ENCODE results near the gene LRRC58.
"Not testable (repeated sequence)": the region's sequence is repeated elsewhere in the genome, so short reads cannot be mapped to it uniquely, and the experiment has no call there.

LRRC58 gene

DNA sequence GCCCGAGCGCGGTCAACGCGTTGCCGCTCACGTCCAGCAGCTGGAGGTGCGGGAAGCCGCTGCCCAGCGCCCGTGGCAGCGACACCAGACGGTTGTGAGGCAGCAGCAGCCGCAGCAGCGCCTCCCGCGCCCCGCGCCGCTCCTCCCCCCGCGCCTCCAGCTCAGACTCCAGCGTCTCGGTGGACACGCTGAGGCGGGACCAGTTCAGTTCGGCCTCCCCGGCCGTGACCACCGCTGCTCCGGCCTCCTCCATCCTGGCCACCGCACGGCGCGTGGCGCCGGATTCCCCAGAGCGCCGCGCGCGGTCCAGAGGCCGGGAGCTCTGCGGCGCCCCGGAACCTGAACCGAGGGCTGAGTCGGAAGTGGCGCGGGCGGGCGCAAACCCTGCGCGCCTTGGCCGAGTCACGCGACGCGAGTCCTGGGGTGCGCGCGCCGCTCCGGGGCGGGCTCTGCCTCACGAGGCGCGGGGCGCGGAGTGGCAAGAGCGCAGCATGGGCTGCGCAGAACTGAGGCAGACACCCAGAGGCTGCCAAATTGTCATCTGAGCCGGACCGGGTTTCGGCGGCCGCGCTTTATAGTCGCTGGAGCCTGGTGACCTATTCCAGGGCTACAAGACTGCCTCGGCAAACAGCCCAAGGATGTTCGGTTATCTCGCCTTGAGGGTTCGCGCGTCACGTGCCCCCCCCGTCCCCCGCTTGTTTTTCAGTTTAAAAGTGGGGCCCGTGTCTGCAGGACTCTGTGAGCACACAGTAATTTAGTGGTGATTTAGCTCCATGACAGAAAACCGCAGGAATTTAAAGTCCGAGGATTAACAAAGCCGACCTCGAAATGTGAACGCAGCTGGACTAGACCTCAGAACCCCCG lies at the start of gene LRRC58:
TSS of gene LRRC58 (minus strand) at position 364 of the 864 bp plus-strand sequence. CDS start at position 253, 111 bp downstream.
- ATAC-seq (replicated peaks) (peak; percentile 91 to 92), DNase-seq (peak; percentile 89)
- Mint-ChIP-seq H3K27me3 (peaks cover 0 to 4% of the 10 kb centered on the region in 2 donors), H3K36me3 (peaks cover 9 to 15% of the 10 kb centered on the region in 2 donors), H3K4me3 (peak within 1 kb of the TSS; percentile 89 to 91), H3K9me3 (no peaks in the 10 kb centered on the region), H3K27ac (peak within 1 kb of the TSS; percentile 94), H3K4me1 (peaks cover 22 to 44% of the 10 kb centered on the region in 2 donors)

DNA sequence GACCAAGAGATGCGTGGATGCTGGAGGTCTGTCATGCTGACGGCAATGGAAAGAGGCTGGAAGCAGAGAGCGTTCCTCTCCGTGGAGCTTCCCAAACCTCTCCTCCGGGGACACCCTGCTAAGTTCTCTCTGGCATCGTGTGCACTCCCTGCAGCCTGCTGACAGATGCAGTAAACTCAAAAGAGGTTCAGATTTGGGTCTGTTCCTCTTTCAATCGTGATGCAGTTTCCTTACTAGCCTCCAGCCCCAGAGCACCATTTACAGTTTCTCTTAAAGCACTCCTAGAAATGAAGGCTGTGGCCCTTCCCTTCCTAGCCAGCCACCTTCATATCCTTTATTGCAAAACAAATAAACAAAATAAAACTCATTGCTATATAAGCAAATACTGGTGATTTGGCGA lies 47.3 kb upstream of the LRRC58 start:
- H3K27me3 Mint-ChIP-seq = no peaks in the 10 kb centered on the region
- H3K9me3 Mint-ChIP-seq = no peaks in the 10 kb centered on the region
- H3K4me1 Mint-ChIP-seq = peaks cover 13 to 15% of the 10 kb centered on the region in 2 donors
- no peak overlapping the region for H3K4me3 Mint-ChIP-seq
- no peak for DNase-seq
- ATAC-seq (replicated peaks) = no peak
- H3K27ac Mint-ChIP-seq = no peak overlapping the region
- H3K36me3 Mint-ChIP-seq = no peaks in the 10 kb centered on the region

DNA sequence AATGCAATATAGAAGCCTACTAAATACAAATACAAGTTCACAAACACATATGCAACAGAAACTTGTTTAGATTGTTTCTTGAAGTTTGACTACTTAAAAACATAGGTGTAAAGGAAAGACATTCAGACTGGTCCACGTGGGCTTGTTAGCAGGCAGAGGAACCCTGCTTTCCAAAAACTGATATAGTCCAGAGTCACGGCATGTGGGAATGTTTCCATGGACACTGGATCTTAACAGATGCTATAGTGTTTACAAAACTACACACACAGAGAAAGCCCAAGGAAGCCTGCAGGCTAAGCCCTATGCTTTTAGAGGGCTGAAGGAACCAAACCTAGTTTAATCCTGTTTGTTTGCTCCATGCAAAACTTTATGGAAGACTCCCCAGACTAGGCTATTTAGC lies 45.2 kb upstream of the LRRC58 start:
- H3K36me3 Mint-ChIP-seq = no peaks in the 10 kb centered on the region
- no peaks in the 10 kb centered on the region for H3K9me3 Mint-ChIP-seq
- no peak for ATAC-seq (replicated peaks)
- no peak for DNase-seq
- H3K4me3 Mint-ChIP-seq = no peak overlapping the region
- no peak overlapping the region for H3K27ac Mint-ChIP-seq
- H3K27me3 Mint-ChIP-seq = no peaks in the 10 kb centered on the region
- peaks cover 2 to 3% of the 10 kb centered on the region in 2 donors for H3K4me1 Mint-ChIP-seq

DNA sequence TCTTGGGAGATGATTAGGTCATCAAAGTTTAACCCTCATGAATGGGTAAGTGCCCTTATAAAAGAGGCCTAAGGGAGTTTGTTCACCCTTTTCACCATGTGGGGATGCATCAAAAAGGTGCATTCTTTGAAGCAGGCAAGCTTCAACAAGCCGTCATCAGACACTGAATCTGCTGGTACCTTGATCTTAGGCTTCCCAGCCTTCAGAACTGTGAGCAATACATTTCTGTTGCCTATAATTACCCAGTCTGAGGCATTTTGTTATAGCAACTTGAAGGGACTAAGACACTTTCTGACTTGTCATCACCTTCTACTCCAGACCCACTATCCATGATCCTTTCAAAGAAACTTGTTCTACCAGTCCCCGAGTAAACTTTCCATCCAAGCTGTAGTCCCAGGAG lies 44.6 kb upstream of the LRRC58 start:
- H3K9me3 Mint-ChIP-seq = no peaks in the 10 kb centered on the region
- no peaks in the 10 kb centered on the region for H3K36me3 Mint-ChIP-seq
- no peak for DNase-seq
- H3K4me1 Mint-ChIP-seq = peaks cover 0 to 1% of the 10 kb centered on the region in 2 donors
- no peak overlapping the region for H3K4me3 Mint-ChIP-seq
- ATAC-seq (replicated peaks) = no peak
- no peaks in the 10 kb centered on the region for H3K27me3 Mint-ChIP-seq
- H3K27ac Mint-ChIP-seq = no peak overlapping the region

DNA sequence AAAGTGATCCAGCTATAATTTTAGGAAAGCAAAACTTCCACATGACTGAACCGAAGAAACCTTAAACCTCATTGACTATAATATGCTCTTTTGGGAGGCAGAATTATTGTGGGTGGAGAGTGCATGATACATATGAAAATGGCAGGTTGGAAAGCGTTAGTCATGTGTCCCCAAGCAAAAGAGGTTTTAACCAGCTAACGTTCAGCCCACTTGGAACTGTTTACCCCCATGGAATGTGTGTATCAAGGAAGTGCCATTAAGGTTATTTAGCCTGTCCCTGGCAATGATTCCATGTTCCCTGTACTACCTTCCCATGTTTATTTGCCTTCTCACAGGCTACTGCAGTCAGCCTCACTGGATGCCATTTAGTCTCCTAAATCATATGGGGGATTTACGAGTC lies 44.1 kb upstream of the LRRC58 start:
- Mint-ChIP-seq H3K27me3 (no peaks in the 10 kb centered on the region), H3K9me3 (no peaks in the 10 kb centered on the region), H3K27ac (no peak overlapping the region), H3K4me3 (no peak overlapping the region), H3K36me3 (no peaks in the 10 kb centered on the region), H3K4me1 (no peaks in the 10 kb centered on the region)
- ATAC-seq (replicated peaks) (no peak), DNase-seq (no peak)

DNA sequence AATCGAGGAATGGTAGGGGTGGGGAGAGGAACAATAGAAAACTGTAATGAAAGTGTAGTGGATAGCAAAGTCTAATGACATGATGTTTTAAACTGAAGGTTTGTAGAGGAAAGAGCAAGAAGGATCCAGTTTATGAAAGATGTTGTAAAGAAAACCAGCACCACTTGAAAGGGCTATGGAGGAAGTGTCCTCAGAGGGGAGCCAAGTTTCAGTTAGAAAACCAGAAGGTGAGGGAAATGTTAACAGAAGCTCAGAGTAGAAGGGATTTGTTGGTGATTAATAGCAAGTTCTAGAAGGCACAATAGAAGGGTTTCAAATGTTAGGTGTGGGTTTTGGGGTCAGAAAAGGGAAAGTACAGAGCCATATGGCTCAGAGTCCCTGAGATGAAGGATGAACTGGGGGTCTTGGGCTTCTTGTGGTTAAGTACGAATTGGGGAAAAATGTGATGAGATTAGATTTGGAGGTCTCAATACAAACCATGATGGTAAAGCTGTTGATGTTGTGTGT lies 33.8 kb upstream of the LRRC58 start:
- Mint-ChIP-seq H3K4me3 (no peak overlapping the region), H3K36me3 (no peaks in the 10 kb centered on the region), H3K9me3 (peaks cover 0 to 4% of the 10 kb centered on the region in 2 donors), H3K27me3 (peaks cover 0 to 4% of the 10 kb centered on the region in 2 donors), H3K4me1 (no peaks in the 10 kb centered on the region), H3K27ac (no peak overlapping the region)
- ATAC-seq (replicated peaks) (peak; percentile 27), DNase-seq (no peak)

DNA sequence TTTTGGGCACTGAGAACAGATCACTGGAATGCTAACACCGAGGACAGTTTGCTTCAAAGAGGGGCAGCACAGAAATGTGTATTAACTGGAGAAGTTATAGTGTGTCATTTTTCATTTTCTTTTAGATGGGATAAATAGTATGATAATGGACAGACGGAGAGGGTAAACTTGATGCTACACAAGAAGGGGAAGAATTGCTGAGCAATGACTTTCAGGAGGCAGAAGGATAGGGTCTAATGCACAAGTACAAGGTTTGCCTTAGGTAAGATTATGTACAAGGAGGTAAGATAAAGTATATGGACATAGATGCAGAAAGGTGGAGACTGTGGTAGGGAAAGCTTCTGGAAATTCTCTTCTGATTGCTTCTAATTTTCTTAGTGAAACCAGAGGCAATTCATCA lies 32.3 kb upstream of the LRRC58 start:
- Mint-ChIP-seq H3K4me1 (no peaks in the 10 kb centered on the region), H3K4me3 (no peak overlapping the region), H3K9me3 (peaks cover 0 to 4% of the 10 kb centered on the region in 2 donors), H3K27ac (no peak overlapping the region), H3K36me3 (no peaks in the 10 kb centered on the region), H3K27me3 (peaks cover 0 to 4% of the 10 kb centered on the region in 2 donors)
- ATAC-seq (replicated peaks) (no peak), DNase-seq (no peak)

DNA sequence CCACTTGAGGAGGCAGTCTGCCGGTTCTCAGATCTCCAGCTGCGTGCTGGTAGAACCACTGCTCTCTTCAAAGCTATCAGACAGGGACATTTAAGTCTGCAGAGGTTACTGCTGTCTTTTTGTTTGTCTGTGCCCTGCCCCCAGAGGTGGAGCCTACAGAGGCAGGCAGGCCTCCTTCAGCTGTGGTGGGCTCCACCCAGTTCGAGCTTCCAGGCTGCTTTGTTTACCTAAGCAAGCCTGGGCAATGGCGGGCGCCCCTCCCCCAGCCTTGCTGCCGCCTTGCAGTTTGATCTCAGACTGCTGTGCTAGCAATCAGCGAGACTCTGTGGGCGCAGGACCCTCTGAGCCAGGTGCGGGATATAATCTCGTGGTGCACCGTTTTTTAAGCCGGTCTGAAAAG lies 28.8 kb upstream of the LRRC58 start:
- H3K4me3 Mint-ChIP-seq; H3K27ac Mint-ChIP-seq; ATAC-seq (replicated peaks); H3K4me1 Mint-ChIP-seq; DNase-seq; H3K9me3 Mint-ChIP-seq; H3K36me3 Mint-ChIP-seq; H3K27me3 Mint-ChIP-seq: not testable (repeated sequence)

DNA sequence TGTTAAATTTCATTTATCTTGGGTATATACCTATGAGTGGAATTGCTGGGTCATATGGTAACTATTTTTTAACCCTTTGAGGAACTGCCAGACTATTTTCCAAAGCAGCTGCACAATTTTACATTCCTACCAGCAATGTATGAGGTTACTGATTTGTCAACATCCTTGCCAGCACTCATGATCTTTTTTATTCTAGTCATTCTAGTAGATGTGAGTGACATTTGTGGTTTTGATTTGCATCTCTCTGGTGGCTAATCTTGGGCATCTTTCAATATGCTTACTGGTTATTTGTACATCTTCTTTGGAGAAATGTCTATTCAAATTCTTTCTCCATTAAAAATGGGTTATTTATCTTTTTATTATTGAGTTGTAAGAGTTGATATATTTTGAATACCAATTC lies 21.3 kb upstream of the LRRC58 start:
- DNase-seq = no peak
- peak; percentile 73 to 78 for ATAC-seq (replicated peaks)
- Mint-ChIP-seq H3K27ac (no peak overlapping the region), H3K4me1 (no peaks in the 10 kb centered on the region), H3K36me3 (no peaks in the 10 kb centered on the region), H3K9me3 (no peaks in the 10 kb centered on the region), H3K4me3 (no peak overlapping the region), H3K27me3 (peaks cover 15 to 33% of the 10 kb centered on the region in 2 donors)

DNA sequence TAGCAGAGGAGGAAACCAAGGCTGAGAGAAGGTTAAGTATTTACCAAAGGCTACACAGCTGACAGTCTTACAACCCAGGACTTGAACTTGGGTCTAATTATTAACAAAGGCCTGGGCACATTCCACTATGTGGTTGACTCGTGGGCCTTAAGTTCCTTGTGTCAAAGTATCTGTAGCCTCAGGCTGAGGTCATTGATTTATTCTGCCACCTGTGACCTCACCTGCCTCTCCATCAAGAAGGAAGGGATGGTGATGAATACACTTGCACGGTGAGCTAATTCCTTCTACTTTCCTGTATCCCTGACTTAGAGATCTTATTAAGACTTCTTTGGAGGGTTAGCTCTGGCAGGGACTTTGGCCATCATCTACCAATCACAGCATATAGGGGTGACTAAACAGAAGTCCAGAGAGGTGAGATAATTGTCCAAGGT lies 19.9 kb upstream of the LRRC58 start:
- Mint-ChIP-seq H3K4me3 (no peak overlapping the region), H3K9me3 (no peaks in the 10 kb centered on the region), H3K27ac (no peak overlapping the region), H3K27me3 (peaks cover 15 to 39% of the 10 kb centered on the region in 2 donors), H3K4me1 (no peaks in the 10 kb centered on the region), H3K36me3 (no peaks in the 10 kb centered on the region)
- DNase-seq = no peak
- ATAC-seq (replicated peaks) = peak; percentile 36 to 41

DNA sequence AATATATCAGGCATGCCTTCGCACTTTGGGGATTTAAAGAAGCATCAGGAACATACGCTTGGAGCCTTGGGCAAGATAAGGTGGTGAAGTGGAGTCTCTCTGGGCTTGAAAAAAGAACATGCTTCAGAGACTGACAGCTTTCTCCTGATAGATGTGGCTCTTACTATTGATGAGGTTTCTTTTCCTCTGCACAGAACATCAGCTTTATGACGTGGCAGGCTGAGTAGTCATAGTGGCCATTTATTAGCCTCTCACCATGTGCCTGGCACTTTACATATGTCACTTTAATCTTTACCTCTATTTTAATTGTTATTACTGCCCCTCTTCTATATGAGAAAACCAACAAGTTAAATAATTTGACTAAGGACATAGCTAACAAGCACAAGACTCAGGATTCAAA lies 19.0 kb upstream of the LRRC58 start:
- no peak overlapping the region for H3K27ac Mint-ChIP-seq
- no peaks in the 10 kb centered on the region for H3K9me3 Mint-ChIP-seq
- H3K4me3 Mint-ChIP-seq = no peak overlapping the region
- DNase-seq (no peak), ATAC-seq (replicated peaks) (no peak)
- H3K27me3 Mint-ChIP-seq = peaks cover 15 to 39% of the 10 kb centered on the region in 2 donors
- no peaks in the 10 kb centered on the region for H3K36me3 Mint-ChIP-seq
- no peaks in the 10 kb centered on the region for H3K4me1 Mint-ChIP-seq

DNA sequence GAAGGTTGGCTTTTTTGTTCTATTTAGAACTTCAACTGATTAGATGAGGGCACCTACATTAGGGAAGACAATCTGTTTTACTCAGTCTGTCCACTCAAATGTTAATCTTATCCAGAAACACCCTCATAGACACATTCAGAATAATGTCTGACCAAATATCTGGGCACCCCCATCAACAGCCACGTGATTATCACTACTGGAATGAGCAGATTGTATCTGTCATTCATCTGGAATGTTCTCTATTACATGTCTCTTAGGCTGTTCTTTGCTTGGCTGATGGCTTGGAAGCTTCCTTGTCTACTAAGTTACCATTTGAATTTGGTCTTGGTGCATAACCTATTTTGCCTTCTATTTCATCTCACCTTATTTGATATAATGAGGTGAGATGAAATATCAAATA lies 15.7 kb upstream of the LRRC58 start:
- Mint-ChIP-seq H3K27me3 (peaks cover 20 to 51% of the 10 kb centered on the region in 2 donors), H3K27ac (no peak overlapping the region), H3K36me3 (no peaks in the 10 kb centered on the region), H3K9me3 (no peaks in the 10 kb centered on the region), H3K4me3 (no peak overlapping the region), H3K4me1 (no peaks in the 10 kb centered on the region)
- DNase-seq = no peak
- ATAC-seq (replicated peaks) = no peak

DNA sequence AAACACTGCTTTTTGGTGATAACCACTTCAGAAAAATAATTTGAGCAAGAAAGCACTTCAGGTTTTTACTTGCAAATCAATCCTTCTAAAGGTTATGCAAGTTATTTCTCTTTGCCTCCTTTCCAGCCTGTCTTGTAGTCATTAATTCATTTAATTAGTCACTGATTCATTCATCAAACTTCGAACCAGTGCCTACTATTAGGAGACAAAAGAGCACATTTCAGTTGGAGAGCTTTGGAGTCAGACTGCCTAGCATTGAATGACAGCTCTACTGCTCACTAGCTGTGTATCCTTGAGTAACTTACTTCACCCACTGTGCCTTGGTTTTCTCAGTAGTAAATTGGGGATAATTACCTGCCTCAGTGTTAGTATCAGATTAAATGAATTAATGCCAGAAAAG lies 14.9 kb upstream of the LRRC58 start:
- Mint-ChIP-seq H3K9me3 (no peaks in the 10 kb centered on the region), H3K27ac (no peak overlapping the region), H3K36me3 (no peaks in the 10 kb centered on the region), H3K4me1 (no peaks in the 10 kb centered on the region), H3K27me3 (peaks cover 20 to 58% of the 10 kb centered on the region in 2 donors), H3K4me3 (no peak overlapping the region)
- no peak for DNase-seq
- no peak for ATAC-seq (replicated peaks)

DNA sequence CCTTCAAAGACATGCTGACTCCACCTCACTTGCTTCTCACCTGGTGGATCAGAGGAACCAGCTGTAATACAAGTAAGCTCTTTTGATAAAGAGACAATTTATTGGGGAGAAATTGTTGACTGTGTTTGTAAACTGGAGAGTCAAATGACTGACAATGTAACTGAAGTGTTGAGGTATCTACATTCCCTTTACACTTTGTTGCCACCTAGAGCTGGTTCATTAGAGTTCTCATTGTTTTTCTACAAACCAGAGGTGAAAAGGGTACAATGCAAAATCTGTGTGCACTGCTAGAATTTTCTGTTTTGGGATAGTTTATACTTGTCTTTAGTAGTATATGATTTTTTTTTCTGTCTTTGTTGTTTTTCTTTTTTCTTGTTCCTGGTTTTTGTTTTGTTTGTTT lies 8.7 kb upstream of the LRRC58 start:
- ATAC-seq (replicated peaks) (no peak), DNase-seq (no peak)
- Mint-ChIP-seq H3K27ac (no peak overlapping the region), H3K27me3 (peaks cover 14 to 35% of the 10 kb centered on the region in 2 donors), H3K9me3 (no peaks in the 10 kb centered on the region), H3K4me1 (no peaks in the 10 kb centered on the region), H3K4me3 (no peak overlapping the region), H3K36me3 (no peaks in the 10 kb centered on the region)

DNA sequence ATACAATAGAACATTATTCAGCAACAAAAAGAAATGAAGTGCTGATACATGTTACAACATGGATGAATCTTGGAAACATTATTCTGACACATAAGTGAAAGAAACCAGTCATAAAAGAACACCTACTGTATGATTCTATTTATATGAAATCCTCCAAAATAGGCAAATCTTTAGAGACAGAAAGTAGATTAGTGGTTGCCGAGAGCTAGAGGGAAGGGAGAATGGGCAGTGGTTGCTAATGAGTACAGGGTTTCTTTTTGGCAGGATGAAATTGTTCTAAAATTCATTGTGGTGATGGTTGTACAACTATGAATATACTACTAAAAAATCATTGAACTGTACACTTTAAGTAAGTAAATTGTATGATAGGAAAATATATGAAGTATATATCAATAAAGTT lies 6.3 kb upstream of the LRRC58 start:
- Mint-ChIP-seq H3K36me3 (no peaks in the 10 kb centered on the region), H3K27me3 (peaks cover 8 to 20% of the 10 kb centered on the region in 2 donors), H3K27ac (no peak overlapping the region), H3K4me3 (no peak overlapping the region), H3K9me3 (no peaks in the 10 kb centered on the region), H3K4me1 (no peaks in the 10 kb centered on the region)
- no peak for DNase-seq
- ATAC-seq (replicated peaks) = no peak
